ENCODE results near the gene AFAP1L1. TPM values are rescaled to one million over a fixed set of nuclear protein-coding genes. Genes with fewer than 3 reads are reported as not detected.
"Not testable (repeated sequence)": the region's sequence is repeated elsewhere in the genome, so short reads cannot be mapped to it uniquely, and the experiment has no call there.

The AFAP1L1 gene
- total and polyA plus RNA-seq, 9 donors = 66.4 to 104 (median 84.9) TPM

DNA sequence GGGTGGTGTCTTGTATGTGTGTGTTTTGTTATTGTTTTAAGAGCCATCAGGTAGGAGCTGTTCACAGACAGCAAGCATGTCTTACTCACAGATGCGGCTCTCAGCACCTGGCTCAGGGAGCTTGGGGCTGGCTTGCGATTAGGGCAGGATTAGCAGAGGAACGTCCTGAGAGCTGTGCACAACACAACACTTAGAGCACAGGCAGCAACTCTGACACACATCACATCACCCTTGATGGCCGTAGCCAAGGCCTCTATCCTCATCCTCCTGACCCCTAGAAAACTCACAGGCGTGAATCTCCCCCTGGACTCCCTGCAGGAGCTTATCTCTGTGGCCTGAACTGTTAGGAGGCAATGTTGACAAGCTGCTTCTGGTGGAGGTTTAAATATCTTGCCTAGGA is 114.5 kb downstream of the AFAP1L1 start:
- no peak overlapping the region for H3K4me3 ChIP-seq (ENCODE audit: low read length)
- no CpG with 5 or more reads among the region's 5 CpGs for whole genome bisulfite sequencing (ENCODE audit: insufficient coverage)
- H3K27me3 ChIP-seq (ENCODE audit: control insufficient read depth, insufficient read depth, low read length) = no peaks in the 10 kb centered on the region
- H3K9me3 ChIP-seq (replicated peaks; ENCODE audit: control insufficient read depth, low read depth, low read length) = no peaks in the 10 kb centered on the region
- H3K4me1 ChIP-seq (ENCODE audit: control insufficient read depth, insufficient read depth, low read length) = peaks cover 73% of the 10 kb centered on the region
- H3K27ac ChIP-seq (ENCODE audit: low read length) = peak overlapping the region; percentile 37
- no peak for DNase-seq
- no peaks in the 10 kb centered on the region for H3K36me3 ChIP-seq (ENCODE audit: control insufficient read depth, insufficient read depth, low read length)

DNA sequence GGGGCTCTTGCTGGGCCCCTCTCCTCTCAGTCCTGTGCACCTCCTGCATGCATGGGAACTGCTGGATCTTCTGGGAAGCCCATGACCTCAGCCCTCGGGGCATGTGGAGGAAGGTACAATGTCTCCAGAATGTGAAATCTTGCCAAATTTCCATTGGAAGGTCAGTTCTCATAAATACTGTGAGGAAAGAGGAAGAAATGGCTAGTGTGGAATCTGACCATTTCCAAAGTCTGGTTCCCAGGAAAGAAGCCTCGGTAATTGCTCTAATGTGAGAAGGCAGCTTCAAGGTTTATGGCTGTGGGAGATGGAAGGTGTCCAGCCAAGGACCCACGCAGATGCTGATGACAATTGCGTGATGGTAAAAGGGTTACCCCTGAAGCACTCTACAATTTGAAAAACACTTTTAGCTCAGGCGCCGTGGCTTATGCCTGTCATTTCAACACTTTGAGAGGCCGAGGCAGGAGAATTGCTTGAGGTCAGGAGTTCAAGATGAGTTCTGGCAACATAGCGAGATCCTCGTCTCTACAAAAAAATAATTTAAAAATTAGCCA is 115.5 kb downstream of the AFAP1L1 start:
- Histone ChIP-seq H3K4me3 (ENCODE audit: low read length) (no peak overlapping the region), H3K4me1 (ENCODE audit: control insufficient read depth, insufficient read depth, low read length) (peaks cover 63% of the 10 kb centered on the region), H3K27ac (ENCODE audit: low read length) (peak overlapping the region; percentile 69), H3K9me3 (replicated peaks; ENCODE audit: control insufficient read depth, low read depth, low read length) (no peaks in the 10 kb centered on the region), H3K27me3 (ENCODE audit: control insufficient read depth, insufficient read depth, low read length) (no peaks in the 10 kb centered on the region), H3K36me3 (ENCODE audit: control insufficient read depth, insufficient read depth, low read length) (no peaks in the 10 kb centered on the region)
- DNase-seq = peak; percentile 61
- 31% methylated on average over 5 of the region's 9 CpGs for WGBS (ENCODE audit: insufficient coverage)

DNA sequence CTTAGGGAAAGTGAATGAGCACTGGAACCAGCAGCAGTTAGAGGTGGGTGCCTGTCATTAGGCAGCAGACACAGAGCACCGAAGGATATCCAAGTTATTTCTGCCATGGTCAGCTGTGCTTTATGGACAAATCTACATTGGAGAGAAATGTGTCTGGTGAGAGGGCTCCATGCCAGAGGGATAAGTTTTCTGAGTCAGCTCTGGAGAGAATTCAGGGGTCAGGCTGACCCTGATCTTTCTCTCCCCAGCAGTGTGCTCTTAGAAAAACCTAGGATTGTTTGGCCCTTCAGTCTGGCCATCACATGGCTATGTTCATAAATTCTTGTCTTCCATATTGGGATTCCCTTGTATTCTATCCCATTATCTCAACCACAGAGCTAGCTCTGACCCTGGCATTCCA is 116.3 kb downstream of the AFAP1L1 start:
- peak; percentile 44 for DNase-seq
- Histone ChIP-seq H3K9me3 (replicated peaks; ENCODE audit: control insufficient read depth, low read depth, low read length) (no peaks in the 10 kb centered on the region), H3K4me1 (ENCODE audit: control insufficient read depth, insufficient read depth, low read length) (peaks cover 54% of the 10 kb centered on the region), H3K36me3 (ENCODE audit: control insufficient read depth, insufficient read depth, low read length) (no peaks in the 10 kb centered on the region), H3K27me3 (ENCODE audit: control insufficient read depth, insufficient read depth, low read length) (no peaks in the 10 kb centered on the region), H3K4me3 (ENCODE audit: low read length) (no peak overlapping the region), H3K27ac (ENCODE audit: low read length) (peak overlapping the region; percentile 55)
- WGBS (ENCODE audit: insufficient coverage) = 43% methylated on average over 1 of the region's 1 CpG

DNA sequence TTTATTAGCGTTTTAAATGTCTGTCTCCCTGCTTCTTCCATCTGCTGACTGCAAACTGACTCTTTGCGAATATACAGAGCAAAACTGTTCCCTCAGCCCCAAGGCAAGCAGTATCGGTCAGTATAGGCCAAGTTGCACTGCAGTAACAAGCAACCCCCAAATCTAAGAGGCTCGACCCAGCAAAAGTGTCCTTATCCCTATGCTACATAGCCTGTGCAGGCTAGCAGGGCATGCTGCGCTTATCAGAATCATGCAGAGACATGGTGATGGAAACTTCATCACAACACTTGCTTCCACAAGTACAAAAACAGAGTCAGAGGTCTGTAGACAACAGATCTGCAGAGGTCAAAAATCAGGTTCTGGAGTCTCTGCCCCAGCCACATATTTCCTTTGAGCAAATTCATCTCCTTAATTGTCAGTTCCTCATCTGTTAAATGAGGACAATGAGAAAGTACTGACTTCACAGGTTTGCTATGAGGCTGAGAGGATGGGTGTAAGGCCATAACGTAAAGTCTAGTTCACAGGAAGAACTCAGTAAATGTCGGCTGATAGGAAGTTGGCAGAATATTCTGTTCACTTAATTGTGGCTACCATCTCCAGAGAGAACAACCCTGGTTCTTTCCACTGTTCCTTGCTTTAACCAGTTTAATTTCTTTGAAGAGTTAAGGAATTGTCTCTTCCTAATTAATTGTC is 117.0 kb downstream of the AFAP1L1 start:
- Histone ChIP-seq H3K9me3 (replicated peaks; ENCODE audit: control insufficient read depth, low read depth, low read length) (no peaks in the 10 kb centered on the region), H3K4me3 (ENCODE audit: low read length) (no peak overlapping the region), H3K36me3 (ENCODE audit: control insufficient read depth, insufficient read depth, low read length) (no peaks in the 10 kb centered on the region), H3K4me1 (ENCODE audit: control insufficient read depth, insufficient read depth, low read length) (peaks cover 48% of the 10 kb centered on the region), H3K27me3 (ENCODE audit: control insufficient read depth, insufficient read depth, low read length) (no peaks in the 10 kb centered on the region), H3K27ac (ENCODE audit: low read length) (no peak overlapping the region)
- WGBS (ENCODE audit: insufficient coverage) = 93% methylated on average over 5 of the region's 7 CpGs
- DNase-seq = no peak

DNA sequence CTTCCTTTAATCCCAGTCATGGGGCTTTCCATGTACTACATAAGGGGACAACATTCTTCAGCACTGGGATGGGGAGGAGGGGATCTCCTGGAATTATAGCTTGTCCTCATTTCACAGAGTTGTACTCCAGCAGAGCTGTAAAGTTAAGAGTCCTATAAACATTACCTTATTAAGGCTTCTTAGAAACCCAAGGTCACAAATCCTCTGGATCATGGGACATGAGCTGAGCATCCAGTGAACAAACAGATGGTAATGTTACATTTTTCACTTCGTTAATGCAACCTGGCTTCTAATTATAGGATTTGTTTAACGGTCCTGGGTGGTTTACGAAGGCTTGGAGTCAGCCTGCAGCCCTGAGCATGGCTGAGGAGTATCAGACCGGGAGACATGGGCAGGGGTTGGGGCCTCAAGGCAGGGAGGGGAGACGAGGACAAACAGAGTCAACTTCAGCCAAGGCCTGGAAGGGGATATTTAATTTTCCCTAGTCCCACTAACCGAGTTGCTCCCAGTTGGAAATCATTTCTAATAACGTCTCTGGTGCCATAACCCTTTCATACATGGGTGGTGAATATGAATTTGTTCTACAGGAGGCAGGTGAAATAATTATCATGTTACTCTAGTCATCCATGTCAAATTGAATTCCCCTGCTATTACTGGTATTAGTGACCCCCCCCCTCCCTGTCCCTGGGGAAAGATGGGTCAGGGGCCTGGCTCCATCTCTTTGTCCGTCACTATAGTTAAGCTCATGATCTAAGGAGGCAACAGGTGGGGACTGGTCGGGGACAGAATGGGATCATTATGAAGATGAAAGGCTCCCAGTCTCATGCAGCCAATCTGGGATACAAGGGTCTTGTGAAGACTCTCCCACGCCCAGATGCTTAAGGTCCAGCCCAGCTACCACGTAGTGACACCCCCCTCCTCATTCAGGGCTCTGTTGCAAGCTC is 118.2 kb downstream of the AFAP1L1 start:
- Histone ChIP-seq H3K4me1 (ENCODE audit: control insufficient read depth, insufficient read depth, low read length) (peaks cover 41% of the 10 kb centered on the region), H3K27ac (ENCODE audit: low read length) (no peak overlapping the region), H3K9me3 (replicated peaks; ENCODE audit: control insufficient read depth, low read depth, low read length) (no peaks in the 10 kb centered on the region), H3K27me3 (ENCODE audit: control insufficient read depth, insufficient read depth, low read length) (no peaks in the 10 kb centered on the region), H3K4me3 (ENCODE audit: low read length) (no peak overlapping the region), H3K36me3 (ENCODE audit: control insufficient read depth, insufficient read depth, low read length) (no peaks in the 10 kb centered on the region)
- 61% methylated on average over 7 of the region's 11 CpGs for WGBS (ENCODE audit: insufficient coverage)
- DNase-seq = no peak

DNA sequence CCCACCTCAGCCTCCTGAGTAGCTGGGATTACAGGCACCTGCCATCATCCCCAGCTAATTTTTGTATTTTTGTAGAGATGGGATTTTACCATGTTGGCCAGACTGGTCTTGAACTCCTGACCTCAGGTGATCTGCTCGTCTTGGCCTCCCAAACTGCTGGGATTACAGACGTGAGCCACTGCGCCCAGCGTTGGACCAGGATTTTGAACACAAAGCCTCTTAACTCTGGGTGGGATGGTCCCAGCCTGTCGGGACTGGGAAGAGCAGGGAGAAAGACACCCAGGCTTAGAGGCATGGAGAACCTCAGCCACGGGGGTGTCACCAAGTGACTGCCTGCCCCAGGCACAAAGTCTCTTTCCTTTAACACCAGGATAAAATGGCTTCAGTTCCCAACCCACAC is 119.4 kb downstream of the AFAP1L1 start:
- H3K9me3 ChIP-seq (replicated peaks; ENCODE audit: control insufficient read depth, low read depth, low read length); H3K27me3 ChIP-seq (ENCODE audit: control insufficient read depth, insufficient read depth, low read length); H3K27ac ChIP-seq (ENCODE audit: low read length); DNase-seq; H3K36me3 ChIP-seq (ENCODE audit: control insufficient read depth, insufficient read depth, low read length); H3K4me3 ChIP-seq (ENCODE audit: low read length): not testable (repeated sequence)
- H3K4me1 ChIP-seq (ENCODE audit: control insufficient read depth, insufficient read depth, low read length) = peaks cover 32% of the 10 kb centered on the region
- 73% methylated on average over 4 of the region's 6 CpGs for WGBS (ENCODE audit: insufficient coverage)

Other genes with a start within 250 kb of the AFAP1L1 start
- 2.3 TPM for gene SH3TC2, start 208.8 kb upstream of the AFAP1L1 start, total RNA-seq
- 1 to 10 TPM in 6 of 8 donors, under 1 TPM in 2; 0.84 to 3.0 (median 1.4) TPM for gene SH3TC2, start 208.8 kb upstream of the AFAP1L1 start, polyA plus RNA-seq (ENCODE audit: insufficient read depth in 1 of 8, insufficient read length in 8 of 8, low replicate concordance in 1 of 8)
- gene ABLIM3, start 130.4 kb upstream of the AFAP1L1 start, total RNA-seq = 33.2 TPM
- 100 to 1,000 TPM in 6 of 8 donors, 10 to 100 TPM in 2; 71.5 to 131 (median 115) TPM for gene ABLIM3, start 130.4 kb upstream of the AFAP1L1 start, polyA plus RNA-seq (ENCODE audit: insufficient read depth in 1 of 8, insufficient read length in 8 of 8, low replicate concordance in 1 of 8)
- gene GRPEL2, start 73.6 kb downstream of the AFAP1L1 start, total RNA-seq = 14.1 TPM
- gene GRPEL2, start 73.6 kb downstream of the AFAP1L1 start, polyA plus RNA-seq (ENCODE audit: insufficient read depth in 1 of 8, insufficient read length in 8 of 8, low replicate concordance in 1 of 8) = 10 to 100 TPM; 11.0 to 22.6 (median 14.0) TPM
- gene PCYOX1L, start 86.2 kb downstream of the AFAP1L1 start, total RNA-seq = 6.3 TPM
- gene PCYOX1L, start 86.2 kb downstream of the AFAP1L1 start, polyA plus RNA-seq (ENCODE audit: insufficient read depth in 1 of 8, insufficient read length in 8 of 8, low replicate concordance in 1 of 8) = 10 to 100 TPM in 4 of 8 donors, 1 to 10 TPM in 4; 7.6 to 11.6 (median 9.8) TPM
- gene IL17B, start 107.4 kb downstream of the AFAP1L1 start, total RNA-seq = 423 TPM
- 100 to 1,000 TPM; 151 to 377 (median 284) TPM for gene IL17B, start 107.4 kb downstream of the AFAP1L1 start, polyA plus RNA-seq (ENCODE audit: insufficient read depth in 1 of 8, insufficient read length in 8 of 8, low replicate concordance in 1 of 8)

Measured in muscle of leg (tissue), 11 donors.